GM15510 (cell line): Measurements from ENCODE around the gene TRIM8.

ENCODE experiments used
- POLR2A ChIP-seq: IDR thresholded peaks from 3 replicates; pipeline ENCODE4 v1.6.1; 2011; ENCODE audit warnings: borderline replicate concordance; ENCODE audit not compliant: insufficient read length; ENCODE audit errors: extremely low read depth

Gene TRIM8

DNA sequence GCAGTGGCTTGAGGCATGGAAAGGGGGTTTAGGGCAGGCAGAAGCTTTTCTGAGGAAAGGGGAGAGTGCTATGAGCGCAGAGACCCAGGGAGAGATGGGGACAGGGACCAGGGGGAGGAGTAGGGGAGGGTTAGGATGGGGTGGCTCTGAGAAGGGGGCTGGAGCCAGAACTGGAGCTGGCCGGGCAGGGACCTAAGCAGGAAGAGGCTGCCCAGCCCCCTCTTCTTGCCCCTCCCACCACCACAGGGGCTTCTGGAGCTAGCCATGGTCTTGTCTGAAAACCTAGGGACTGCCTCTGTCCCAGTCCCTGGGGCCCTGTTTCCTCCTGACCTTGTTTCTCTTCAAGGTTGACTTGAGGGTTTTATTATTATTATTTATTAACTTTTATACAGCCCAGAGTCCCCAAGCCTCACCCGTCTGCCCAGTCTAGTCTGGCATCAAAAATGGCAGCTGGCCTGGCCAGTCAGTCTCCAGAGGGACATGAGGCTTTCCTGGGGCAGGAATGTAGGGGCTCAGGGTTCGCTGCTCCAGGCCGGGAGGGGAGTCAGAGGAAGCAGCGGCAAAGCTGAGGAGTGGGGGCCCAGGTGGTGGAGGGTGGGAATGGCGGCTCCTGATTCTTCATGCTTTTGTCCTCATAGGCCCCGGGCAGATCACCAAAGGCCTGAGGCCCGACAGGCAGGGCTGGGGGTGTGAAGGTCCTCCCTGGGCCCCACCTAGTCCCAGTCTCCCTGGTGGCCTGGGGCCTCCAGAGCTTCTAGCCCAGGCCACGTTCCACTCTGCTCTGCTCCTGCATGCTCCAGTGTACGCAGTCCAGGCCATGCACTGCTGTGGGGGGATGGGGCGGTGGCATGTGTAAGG is 5.7 kb downstream of the TRIM8 start:
- TF ChIP-seq POLR2A = no peak

DNA sequence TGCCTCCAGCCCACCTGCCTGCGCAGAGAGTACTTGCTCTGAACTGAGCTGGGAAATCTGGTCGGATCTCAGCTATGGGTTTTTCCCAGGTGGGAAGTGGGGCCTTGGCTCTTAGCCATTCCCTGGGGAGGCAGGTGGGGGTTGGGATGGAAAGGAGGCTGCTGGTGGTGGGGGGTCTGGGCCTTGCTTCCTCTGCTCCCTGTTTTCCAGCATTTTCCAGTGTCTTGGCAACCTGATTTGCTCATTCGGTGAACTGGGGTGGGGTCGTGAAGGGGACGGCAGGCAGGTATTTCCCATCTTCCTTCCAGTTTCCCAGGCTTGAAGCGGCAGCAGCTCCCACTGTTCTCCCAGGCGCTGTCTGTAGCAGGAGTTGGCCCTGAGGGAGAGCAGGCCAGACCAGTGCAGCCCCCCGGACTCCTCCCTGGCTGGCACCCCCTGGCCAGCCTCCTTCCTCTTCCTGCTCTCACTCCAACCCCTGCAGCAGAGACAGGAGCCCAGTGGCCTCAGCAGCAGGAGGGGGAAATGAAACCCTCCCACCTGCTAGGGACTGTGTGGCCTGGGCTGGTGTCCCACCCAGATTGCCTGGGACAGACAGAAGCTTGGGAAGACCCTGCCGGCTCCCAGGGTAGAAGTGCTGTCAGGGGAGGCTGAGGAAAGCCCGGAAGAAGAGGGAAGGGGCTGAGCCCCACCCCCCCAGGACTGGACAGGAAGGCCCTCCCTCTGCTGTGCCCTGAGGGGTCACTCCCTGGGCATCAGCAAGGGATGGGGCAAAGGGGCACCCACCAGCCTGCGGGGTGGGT is 6.6 kb downstream of the TRIM8 start:
- TF ChIP-seq POLR2A = no peak

DNA sequence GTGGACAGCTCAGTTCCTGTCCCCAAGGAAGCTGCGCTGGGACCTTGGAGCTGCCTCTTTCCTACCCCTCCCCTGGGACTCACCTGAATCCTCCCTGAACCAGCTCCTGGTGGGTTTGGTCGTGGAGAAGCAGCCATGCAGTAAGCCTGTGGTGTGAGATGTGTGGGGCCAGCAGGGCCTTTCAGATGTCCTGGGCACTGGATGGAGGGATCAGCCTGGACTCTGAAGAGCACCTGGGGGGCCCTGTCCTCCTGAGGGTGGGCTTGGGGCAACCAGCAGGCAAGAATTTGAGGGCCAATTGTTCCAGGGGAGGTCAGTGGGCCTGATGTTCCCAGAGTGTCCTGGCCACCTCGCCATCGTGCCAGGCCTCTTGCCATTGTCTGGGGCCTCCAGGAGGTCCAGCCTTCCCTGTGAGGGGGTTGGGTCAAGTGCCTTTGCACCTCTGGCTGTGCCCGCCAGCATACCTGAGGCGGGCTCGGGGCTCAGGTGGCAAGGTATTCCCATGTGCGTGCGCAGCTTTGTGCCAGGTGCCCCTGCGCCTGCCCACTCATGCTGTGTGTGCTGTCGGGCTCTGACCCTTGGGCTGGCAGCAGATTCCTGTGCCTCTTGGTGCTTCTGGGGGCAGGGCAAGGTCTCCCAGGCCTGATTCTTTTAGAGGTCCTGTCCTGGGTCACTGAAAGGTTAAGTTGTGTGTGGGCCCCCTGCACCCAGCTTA is 7.3 kb downstream of the TRIM8 start:
- TF ChIP-seq POLR2A = no peak

DNA sequence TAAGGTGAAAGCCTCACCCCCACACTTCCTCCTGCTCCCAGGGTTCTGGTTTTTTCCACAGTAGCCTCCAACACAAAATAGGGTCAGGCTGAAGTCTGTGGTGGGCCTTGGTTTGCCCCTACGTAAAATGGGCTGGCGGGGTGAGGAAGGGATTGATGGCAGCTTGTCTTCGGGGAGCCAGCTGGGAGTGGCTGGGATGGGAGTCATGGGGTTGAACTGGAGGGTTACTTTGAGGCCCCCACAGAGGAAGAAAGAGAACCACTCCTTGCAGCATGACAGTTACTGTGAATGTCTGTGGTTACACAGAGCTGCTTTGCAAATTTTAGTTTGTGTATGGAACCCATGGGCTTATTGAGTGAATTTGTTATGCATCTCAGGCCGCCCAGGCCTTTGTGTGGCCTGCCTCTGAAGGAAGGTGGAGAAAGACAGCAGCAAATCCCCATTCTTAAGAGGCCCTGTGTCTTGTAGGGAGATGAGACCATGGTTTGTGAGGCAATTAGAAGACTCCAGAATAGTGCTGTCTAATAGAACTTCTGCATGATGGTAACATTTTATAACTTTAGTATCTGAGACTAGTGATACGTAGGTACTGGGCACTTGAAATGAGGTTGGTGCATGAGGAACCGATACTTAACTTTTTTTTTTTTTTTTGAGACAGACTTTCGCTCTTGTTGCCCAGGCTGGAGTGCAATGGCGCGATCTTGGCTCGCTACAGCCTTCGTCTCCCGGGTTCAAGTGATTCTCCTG is 8.1 kb downstream of the TRIM8 start:
- no peak for TF ChIP-seq POLR2A

DNA sequence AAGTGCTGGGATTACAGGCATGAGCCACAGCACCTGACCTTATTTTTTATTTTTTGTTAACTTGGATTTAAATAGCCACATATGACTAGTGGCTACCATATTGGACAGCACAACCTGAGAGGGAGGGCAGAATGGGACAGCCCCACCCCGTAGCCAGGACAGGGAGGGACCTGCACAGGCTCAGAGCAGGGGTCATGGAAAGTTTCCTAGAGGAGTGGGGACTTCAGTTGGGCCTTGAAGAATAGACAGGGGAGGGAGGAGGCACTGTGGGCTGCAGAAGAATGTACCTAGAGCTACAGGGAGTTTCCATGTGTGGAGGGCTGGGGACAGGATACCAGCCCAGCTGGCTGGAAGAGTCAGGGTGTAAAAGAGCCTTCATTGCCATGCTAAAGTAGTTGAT is 8.8 kb downstream of the TRIM8 start:
- no peak for TF ChIP-seq POLR2A

DNA sequence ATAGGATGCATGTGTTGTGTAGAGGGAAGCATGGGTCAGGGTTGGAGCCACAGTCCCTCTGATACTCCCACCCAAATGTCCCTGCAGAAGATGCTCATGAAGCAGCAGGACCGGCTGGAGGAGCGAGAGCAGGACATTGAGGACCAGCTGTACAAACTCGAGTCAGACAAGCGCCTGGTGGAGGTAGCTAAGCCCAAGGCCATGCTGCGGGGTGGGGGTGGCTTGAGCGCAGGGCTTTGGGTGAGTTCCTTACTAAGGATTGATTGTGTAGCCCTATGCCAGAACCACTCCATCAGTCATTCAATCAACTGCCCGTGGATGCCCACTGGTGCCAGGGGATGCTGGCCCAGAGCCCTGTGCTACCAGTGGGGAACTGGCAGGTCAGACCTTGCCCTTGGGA is 10.3 kb downstream of the TRIM8 start:
- no peak for TF ChIP-seq POLR2A

DNA sequence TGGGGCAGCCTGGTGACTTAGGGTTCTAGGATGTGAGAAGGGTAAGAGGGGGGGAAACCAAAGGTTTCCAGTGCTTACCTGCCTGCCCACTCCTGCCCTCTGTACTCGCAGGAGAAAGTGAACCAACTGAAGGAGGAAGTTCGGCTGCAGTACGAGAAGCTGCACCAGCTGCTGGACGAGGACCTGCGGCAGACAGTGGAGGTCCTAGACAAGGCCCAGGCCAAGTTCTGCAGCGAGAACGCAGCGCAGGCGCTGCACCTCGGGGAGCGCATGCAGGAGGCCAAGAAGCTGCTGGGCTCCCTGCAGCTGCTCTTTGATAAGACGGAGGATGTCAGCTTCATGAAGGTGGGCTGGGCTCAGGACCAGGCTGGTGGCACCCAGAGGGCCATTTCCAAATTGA is 10.7 kb downstream of the TRIM8 start:
- TF ChIP-seq POLR2A = no peak

DNA sequence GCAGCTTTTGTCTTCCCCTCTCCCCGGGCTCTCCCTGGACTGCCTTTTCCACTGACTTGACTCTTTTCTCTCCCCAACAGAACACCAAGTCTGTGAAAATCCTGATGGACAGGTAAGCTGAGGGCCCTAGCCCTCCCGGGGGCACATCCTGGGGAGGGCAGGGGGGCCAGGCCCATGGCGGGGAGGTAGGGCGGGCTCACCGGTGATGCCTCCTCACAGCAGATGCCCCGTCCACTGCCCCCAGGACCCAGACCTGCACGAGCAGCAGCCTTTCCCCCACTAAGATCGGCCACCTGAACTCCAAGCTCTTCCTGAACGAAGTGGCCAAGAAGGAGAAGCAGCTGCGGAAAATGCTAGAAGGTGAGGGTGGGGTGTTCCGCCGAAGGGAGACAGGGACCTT is 11.7 kb downstream of the TRIM8 start:
- no peak for TF ChIP-seq POLR2A

DNA sequence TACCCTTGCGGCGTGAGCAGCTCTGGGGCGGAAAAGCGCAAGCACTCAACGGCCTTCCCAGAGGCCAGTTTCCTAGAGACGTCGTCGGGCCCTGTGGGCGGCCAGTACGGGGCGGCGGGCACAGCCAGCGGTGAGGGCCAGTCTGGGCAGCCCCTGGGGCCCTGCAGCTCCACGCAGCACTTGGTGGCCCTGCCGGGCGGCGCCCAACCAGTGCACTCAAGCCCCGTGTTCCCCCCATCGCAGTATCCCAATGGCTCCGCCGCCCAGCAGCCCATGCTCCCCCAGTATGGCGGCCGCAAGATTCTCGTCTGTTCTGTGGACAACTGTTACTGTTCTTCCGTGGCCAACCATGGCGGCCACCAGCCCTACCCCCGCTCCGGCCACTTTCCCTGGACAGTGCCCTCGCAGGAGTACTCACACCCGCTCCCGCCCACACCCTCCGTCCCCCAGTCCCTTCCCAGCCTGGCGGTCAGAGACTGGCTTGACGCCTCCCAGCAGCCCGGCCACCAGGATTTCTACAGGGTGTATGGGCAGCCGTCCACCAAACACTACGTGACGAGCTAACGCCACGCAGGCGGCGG is 12.6 kb downstream of the TRIM8 start:
- no peak for TF ChIP-seq POLR2A

DNA sequence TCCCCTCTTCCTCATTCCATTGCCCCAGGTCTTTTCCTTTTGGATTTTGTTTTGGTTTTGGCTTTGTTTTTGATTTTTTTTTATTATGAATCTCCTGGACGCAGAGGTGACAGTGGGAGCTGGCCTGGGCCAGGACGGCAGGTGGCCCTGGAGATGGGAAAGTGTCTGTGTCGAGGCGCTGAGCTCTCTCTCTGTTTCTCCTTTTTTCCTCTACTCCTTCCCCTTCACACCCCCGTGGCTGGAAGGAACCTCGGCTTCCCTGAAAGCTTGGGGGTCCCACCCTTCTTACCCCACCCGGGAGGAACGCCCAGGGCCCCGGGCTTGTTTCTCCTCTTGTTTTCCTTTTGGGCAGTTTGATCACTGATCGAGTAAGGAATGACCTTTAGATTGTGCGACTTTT is 13.2 kb downstream of the TRIM8 start:
- no peak for TF ChIP-seq POLR2A

DNA sequence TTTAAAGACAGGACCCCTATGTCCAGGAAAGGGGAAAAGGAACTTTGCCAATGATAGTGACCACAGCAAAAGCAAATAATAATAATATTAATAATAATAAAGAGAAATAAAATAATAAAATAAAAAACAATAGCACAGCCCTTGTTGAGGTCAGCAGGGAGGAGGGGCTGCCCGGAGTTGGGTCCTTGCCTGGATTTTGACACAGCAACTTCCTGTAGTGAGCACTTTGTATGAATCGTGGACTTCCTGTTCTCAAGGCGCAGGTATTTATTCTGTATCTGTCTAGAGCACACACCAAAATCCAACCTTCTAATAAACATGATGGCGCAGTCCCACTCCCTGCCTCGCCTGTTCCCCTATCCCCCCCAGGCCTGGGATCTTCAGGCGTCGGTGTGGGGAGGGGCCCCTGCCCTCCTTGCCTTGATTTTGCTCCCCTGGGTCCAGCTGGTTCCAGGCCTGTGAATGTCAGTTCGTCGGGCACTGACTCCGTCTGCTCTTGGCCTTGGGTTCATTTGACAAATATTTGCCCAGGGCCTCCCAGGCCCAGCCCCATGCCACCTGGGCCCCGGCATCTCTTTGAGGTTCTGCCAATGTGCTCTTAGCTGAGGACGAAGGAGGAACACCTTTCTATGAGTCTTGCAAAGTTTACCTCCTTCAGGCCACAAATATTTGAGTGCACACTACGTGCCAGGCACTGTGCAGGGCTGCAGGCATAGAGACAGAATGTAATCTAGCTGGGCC is 13.9 kb downstream of the TRIM8 start:
- no peak for TF ChIP-seq POLR2A

DNA sequence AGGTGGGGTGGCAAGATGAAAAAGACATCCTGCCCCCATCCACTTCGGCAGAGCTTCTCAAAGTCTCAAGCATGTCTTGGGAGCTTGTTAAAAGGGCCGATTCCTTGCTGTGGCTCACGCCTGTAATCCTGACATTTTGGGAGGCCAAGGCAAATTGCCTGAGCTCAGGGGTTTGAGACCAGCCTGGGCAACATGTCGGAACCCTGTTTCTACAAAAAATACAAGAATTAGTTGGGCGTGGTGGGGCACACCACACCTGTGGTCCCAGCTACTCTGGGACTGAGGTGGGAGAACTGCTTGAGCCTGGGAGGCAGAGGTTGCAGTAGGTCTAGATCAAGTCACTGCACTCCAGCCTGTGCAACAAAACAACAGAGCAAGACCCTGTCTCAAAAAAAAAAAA is 14.5 kb downstream of the TRIM8 start:
- no peak for TF ChIP-seq POLR2A

DNA sequence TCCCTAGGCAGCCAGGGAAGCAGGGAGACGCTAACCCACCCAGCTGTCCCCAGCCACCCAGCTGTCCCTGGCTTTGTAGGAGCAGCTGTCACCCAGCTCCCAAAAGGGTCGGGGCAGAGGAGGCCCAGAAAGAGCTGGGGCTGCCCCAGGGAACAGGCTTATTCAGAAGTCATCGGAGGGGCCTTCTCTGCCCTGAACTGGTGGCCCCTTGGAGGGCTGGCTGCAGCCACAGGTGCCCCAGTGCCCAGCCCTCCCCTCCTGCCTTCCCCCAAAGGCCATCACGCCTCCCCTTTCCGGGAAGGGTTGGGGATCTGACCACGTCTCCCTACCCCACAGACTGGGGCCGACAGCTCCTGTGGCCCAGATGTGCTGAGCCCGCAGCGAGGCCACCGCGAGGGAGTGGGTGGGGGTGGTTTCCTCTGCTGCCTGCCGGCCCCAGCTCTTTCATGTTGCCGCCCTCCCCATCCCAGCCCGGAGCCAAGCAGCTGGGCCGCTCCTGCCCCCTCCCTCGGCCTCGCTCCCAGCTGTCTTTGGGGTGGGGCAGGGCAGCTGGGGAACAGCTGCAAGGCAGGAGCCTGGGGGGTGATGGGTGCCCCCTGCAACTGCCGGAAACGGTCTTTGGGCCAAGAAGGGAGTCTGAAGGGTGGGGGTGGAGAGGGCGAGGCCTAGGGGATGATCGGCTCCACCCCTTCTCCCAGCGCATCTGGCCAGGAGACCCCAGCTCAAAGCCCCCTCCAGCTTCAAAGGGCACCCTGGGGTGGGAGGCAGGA is 16.8 kb downstream of the TRIM8 start:
- TF ChIP-seq POLR2A = peak; percentile 51
